HTERT RPE-1 (cell line): ENCODE results near the gene ZMYND10.
"Not testable (repeated sequence)": the region's sequence is repeated elsewhere in the genome, so short reads cannot be mapped to it uniquely, and the experiment has no call there.

Source experiments
- in situ Hi-C: fragments of 300-500 bp; cut with MboI; formaldehyde crosslinking; loops from 4 replicates; pipeline ENCODE4 v1.14.3; 2020; ENCODE audit warnings: low sequenced_read_pairs

The ZMYND10 gene

GRCh38 chr3:50312041-50312440, 33.5 kb downstream of the ZMYND10 start:
- in situ Hi-C loops = not testable (repeated sequence)

GRCh38 chr3:50304601-50305000, 40.9 kb downstream of the ZMYND10 start:
- in situ Hi-C loops = no loop called here

- in situ Hi-C loops = no loop called here
These were observed 42.3 kb downstream of the ZMYND10 start, which contains the start of gene HYAL1 for GRCh38 chr3:50303013-50303815. HYAL1 (minus strand) TSS chr3:50303574; CDS start chr3:50302956, 618 bp downstream.

DNA sequence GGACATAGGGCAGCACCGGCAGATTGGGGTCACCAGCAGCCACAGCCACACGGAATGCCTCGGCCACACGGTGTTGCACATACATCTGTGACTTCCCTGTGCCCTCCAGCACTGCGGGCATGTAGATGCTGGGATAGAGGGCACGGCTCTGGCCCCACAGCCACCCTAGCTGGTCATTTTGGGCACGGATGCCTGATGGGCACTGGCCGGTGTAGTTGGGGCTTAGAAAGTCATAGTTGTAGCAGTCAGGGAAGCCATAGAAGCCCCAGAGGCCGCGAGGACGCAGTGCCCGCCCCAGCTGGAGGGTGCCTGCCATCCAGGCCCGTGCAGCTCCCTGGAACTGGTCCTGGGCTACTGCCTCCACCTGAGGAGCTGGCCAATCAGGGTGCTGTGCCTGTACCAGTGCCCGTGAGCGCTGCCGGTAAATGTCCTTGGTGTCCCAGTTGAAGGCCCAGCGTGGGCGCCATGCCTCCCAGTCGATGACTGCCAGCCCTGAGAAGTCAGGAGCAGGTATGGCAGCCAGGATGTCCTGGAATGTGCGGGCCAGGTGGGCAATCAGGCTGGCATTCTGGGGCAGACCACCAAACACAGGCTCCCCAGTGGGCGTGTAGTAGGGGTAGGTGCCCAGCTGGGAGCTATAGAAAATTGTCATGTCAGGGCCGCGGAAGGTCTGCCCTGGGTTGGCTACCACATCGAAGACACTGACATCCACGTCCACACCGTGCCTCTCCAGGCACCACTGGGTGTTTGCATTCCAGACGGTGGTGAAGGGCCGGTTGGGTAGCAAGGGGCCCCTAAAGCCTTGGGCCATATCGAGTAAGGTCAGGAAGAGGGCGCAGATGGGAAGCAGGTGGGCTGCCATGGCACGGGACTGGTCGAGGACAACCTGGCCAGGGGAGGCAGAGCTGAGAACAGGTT, 43.2 kb downstream of the ZMYND10 start:
- in situ Hi-C loops = no loop called here

DNA sequence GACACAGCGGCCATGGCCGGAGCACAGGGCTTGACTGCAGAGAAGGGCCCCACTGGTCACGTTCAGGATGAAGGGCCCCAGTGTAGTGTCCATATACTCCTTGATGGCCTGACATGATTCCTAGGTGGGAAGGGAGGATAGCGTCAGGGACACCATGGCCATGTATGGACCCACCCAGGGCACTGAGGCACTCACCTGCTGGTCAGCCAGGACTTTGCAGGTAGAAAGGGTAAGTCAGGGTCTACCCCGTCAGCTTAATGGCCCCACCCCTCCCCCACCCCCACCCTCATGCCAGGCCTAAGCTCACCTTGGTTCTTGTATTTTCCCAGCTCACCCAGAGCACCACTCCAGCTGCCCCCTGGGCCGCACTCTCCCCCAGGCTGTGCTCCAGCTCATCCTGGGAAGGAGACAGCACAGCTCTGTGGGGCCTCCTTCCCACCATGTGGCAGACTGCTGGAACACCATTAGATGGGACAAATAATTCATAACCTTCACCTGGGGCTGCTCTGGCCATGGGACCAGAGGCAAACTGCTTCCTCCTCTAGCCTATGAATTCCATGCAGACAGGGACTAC, 44.8 kb downstream of the ZMYND10 start:
- in situ Hi-C loops = no loop called here

DNA sequence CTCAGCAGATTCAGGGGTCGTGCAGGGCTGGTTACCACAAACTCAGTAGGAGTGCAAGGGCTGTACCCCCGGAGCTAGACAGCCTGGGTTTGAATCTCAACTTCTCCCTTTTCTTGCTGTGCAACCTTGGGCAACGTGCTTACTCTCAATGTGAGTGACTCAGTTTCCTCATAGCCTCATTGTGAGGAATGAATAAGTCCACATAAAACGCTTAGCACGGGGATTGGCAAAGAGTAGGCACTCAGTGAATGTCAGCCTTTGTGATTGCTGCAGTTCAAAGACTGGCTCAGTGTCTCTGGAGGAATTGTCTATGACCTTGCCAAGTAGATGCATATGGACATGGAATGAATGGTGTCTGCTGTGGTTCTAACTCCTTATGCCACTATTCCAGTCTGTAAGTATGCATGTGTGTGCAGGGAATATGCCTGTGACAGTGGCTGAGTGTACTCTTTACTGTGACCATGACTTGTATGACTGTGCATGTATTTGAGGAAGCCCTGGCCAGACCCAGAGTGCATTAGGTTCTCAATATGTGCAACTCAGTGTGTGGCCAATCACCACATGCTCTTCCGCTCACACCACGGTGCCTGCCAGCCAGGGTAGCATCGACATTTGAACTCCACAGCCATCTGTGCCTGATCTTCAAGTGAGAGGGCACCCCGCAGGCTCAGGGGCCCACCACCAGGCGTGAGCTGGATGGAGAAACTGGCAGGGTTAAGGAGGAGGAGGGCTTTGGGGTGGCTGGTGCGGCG, 45.4 kb downstream of the ZMYND10 start:
- in situ Hi-C loops = no loop called here

GRCh38 chr3:50299638-50299928, 45.9 kb downstream of the ZMYND10 start:
- in situ Hi-C loops = no loop called here

GRCh38 chr3:50298836-50299637, 46.5 kb downstream of the ZMYND10 start, which contains the start of the genes HYAL3 and NAA80:
HYAL3 (minus strand) TSS chr3:50299405; CDS start chr3:50295602, 3,803 bp downstream.
NAA80 (minus strand) TSS chr3:50299405; CDS start chr3:50297463, 1,942 bp downstream.
- in situ Hi-C loops = no loop called here

DNA sequence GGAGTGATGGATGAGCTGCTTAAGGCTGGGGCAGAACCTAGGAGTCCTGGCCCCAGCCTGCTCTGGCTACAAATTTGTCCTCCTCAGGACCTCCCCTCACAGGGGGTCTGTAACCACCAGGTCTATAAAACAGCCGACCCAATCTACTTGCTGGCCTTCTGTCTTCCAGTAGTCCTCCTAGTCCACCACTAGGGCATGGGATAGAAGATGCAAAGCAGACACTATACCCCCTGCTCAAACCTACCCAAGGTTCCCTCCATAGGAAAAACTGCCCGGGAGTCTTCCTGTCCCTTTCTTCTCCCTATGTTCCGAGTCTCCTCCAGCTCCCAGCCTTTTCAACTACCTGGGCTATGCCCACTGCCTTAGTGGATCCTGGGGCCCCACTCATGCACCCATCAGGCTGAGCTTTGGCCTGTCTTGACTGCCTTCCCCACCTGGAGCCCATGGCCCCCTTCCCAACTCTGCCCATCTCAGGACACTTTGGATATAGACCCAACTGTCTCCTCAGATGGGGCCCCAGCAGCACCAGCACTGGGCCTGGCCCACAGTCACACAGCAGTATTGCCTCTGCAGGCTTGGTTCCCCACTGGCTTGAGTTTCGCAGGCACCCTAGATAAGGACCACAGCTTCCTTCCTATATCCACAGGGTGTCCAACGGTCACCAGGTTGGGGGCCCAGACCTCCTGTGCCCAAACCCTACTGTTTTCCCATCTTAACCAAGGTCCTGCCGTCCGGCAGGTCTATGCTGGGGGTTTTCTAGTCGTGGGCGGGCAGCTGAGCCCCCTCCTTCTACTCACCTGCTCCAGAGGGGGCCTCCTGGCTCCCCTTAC, 47.4 kb downstream of the ZMYND10 start:
- in situ Hi-C loops = no loop called here

- in situ Hi-C loops = no loop called here
These were observed 48.2 kb downstream of the ZMYND10 start for GRCh38 chr3:50297384-50297775.

DNA sequence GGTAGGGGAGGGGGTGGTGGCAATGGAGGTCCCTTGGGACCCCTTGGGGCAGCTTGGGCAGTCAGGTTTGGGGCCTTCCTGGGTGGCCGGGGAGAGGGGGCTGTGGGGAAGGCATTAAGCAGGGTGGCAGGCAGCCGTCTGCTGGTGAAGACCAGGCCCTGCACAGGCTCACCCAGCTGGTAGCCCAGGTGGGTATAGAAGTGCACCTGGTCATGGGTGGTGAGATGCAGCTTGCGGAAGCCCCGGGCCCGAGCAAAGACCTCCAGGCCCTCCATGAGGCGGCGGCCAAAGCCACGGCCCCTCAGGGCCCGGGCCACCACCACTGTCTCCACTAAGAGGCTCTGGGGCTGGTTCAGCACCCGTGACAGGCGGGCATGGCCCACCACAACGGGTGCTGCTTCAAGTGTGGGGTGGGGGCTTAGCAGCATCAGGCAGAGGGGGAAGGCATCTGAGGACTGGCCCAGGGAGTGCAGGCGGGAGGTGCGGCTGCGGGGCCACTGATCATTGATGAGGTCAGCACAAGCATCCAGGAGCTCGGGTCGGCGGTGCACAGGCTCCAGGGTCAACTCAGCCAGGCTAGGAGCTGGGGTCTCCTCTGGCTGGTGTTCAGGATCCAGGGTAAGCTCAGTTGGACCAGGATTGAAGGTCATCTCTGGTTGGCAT, 48.7 kb downstream of the ZMYND10 start:
- in situ Hi-C loops = no loop called here

GRCh38 chr3:50295553-50296431, 49.7 kb downstream of the ZMYND10 start:
- in situ Hi-C loops = no loop called here

DNA sequence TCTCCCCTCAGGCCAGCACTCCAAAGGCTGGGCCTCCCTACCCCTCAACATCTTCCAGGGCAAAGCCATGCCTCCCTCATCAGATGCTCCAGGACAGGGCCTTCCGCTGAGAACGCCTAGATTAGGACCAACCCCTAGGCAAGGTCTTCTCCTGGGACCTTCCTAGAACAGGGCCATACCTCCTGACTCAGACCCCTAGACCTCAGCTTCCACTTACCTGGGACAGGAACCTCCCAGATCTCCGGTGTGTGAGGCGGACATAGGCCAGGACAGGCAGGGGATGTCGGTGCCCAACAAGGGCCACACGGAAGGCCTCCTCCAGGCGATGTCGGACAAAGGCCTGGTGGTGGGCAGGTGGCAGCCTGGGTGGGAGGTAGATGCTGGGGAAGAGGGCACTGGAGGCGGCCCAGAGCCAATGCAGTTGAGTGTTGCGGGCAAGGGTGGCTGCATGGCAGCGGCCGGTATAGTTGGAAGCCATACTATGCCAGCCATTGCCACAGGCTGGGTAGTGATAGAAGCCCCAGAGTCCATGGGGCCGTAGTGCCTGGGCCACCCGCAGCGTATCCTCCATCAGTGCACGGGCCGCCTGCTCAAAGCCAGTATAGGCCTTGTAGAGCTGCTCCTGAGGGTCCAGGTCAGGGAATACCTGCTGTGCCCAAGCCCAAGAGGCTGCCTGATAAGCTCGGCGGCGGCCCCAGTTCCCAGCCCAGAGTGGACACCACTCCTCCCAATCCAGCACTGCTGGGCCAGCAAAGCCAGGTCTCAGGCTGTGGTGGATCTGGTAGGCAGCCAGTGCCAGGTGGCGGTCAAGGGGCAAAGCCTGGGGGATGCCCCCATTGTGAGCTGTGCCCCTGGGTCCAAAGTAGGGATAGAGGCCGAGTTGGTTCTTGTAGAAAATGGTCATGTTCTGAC, 50.8 kb downstream of the ZMYND10 start:
- in situ Hi-C loops = no loop called here

DNA sequence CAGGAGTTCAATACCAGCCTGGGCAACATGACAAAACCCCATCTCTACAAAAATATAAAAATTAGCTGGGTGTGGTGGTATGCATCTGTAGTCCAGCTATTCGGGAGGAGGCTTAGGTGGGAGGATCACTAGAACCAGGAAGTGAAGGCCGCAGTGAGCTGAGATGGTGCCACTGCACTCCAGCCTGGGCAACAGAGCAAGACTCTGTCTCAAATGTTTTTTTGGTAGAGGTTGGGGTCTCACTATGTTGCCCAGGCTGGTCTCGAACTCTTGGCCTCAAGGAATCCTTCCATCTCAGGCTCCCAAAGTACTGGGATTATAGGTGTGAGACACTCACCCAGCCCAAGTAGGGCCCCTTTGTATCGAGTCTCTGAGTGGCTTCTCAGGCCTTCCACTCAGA, 51.4 kb downstream of the ZMYND10 start:
- in situ Hi-C loops = no loop called here

DNA sequence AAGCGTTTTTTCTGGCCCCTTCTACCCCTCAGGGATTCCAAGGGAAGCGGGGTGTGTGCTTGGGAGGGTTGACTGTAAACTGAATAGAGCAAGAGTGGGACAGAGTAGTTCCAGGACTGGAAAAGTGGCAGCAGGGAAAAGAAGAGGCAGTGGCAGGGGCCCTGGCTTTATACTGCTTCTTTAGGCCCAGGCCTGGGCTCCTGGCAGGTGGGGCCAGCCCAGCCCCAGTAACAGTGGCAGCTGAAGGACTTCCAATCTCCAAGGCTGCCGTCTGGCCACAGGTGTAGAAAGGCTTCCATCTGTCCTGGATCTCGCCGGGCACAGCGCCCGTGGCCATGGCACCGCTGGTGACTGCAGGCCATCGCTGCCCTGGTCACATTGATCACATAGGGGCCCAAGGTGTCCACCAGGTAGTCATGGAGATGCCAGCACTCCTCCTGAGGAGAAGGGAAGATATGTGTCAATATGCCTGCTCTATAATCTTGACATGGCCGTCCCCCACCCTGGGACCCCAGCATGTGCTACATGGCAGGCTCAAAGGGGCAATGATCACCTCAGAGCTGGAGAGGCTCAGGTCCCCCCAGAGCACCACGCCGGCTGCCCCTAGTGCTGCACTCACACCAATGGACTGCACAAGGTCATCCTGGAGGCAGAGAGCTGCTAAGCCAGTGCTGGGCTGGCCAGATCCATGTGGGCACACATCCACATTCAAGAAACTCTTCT, 52.3 kb downstream of the ZMYND10 start:
- in situ Hi-C loops = no loop called here
